Heart right ventricle (tissue), 16 donors: ENCODE results near the gene CCR5. TPM values are rescaled to one million over a fixed set of nuclear protein-coding genes. Genes with fewer than 3 reads are reported as not detected.

Experiments
- ATAC-seq, 8 donors: fragments of 200-7000 bp; cut with Tn5 transposase; one replicate each; pipeline ENCODE4 v1.9.1; 2020; ENCODE audit warnings: mild to moderate bottlenecking in 8 of 8, moderate library complexity in 8 of 8, moderate number of reproducible peaks in 1 of 8
- DNase-seq, 2 donors: peaks; one replicate each; pipeline ENCODE4 v3.0.0-alpha.2; 2020
- H3K27ac ChIP-seq, 10 donors: fragments of 200-600 bp; sonication (generic) in 2 of 10; one replicate each; pipeline versions ENCODE4 v1.5.0 to v1.8.0; 2020 to 2022; ENCODE audit warnings: mild to moderate bottlenecking in 3 of 10
- H3K27me3 ChIP-seq, 7 donors: fragments of 200-600 bp; one replicate each; pipeline ENCODE4 v1.8.0; 2021 to 2022; ENCODE audit warnings: mild to moderate bottlenecking in 2 of 7
- H3K36me3 ChIP-seq, 9 donors: fragments of 200-600 bp; sonication (generic) in 1 of 9; one replicate each; pipeline versions ENCODE4 v1.5.0 to v1.8.0; 2020 to 2022; ENCODE audit warnings: mild to moderate bottlenecking in 2 of 9
- H3K4me1 ChIP-seq, 9 donors: fragments of 200-600 bp; sonication (generic) in 1 of 9; one replicate each; pipeline versions ENCODE4 v1.5.0 to v1.8.0; 2020 to 2022; ENCODE audit warnings: mild to moderate bottlenecking in 4 of 9
- H3K4me3 ChIP-seq, 10 donors: fragments of 200-600 bp; sonication (generic) in 2 of 10; one replicate each; pipeline versions ENCODE4 v1.5.0 to v1.8.0; 2020 to 2022; ENCODE audit warnings: mild to moderate bottlenecking in 7 of 10, moderate library complexity in 2 of 10
- H3K9me3 ChIP-seq, 11 donors: fragments of 200-600 bp in 10 of 11; sonication (generic) in 2 of 11; one replicate each; pipeline versions ENCODE4 v1.5.0 to v1.8.0; 2013 to 2022; ENCODE audit warnings: mild to moderate bottlenecking in 2 of 11, control low read depth in 1 of 11, moderate library complexity in 1 of 11
- CTCF ChIP-seq, 9 donors: fragments of 200-600 bp; sonication (generic) in 2 of 9; IDR thresholded peaks; one replicate each; pipeline versions ENCODE4 v1.5.0 to v1.8.0; 2021 to 2022; ENCODE audit warnings: antibody characterized with exemption in 9 of 9, mild to moderate bottlenecking in 5 of 9, moderate library complexity in 1 of 9
- WGBS, 2 donors: extraction: QIAGEN DNeasy Blood & Tissue Kit; methylation state at CpG; one replicate each; pipeline ENCODE4 v1.1.7; 2013; ENCODE audit warnings: inconsistent platforms in 1 of 2; 5-methylcytosine and 5-hydroxymethylcytosine counted together
- intact Hi-C, 10 donors: fragments of 100-400 bp; cut with DNase I; formaldehyde crosslinking; loops; one replicate each; pipeline versions ENCODE4 v1.11.1 to v1.14.2; 2022
- polyA plus RNA-seq, 2 donors: library from polyadenylated mRNA; stranded (reverse); fragments of 200-250 nt; gene quantifications; one replicate each; pipeline ENCODE4 v1.2.3, GENCODE V29; 2013
- total RNA-seq, 10 donors: library from RNA; stranded (reverse); fragmentation: NEBNext Ultra II Directional in 3 of 10; extraction: Animal tissue kit (Norgen Biotek cat#: 25700) in 3 of 10; gene quantifications; one replicate each; pipeline versions ENCODE4 v1.2.1 to v1.2.4, GENCODE V29; 2021 to 2023
- donor health status: Arrhythmogenic right ventricular cardiomyopathy.
- donor health status: ischemic (EF 13 %, LVEDD 7.1; RV severe dilation, severe dysfunction).
- donor health status: healthy with polysubstance abuse.
- donor health status: DM: no; HTN: yes; CAD: no.
- donor health status: DM: no; HTN: no; CAD: no.
- donor health status: ischemic (EF 25% LVEDD 6.9; RV normal size, moderate dysfunction).
- donor health status: ischemic (EF 25% LVEDD 5.7; RV mildly dilated, moderate dysfunction).
- donor health status: healthy.
- donor health status: DM: yes; HTN: yes; CAD: no.
- donor health status: Ischemic cardiomyopathy.
- donor health status: ischemic (EF 35%, LVEDD 5.7; RV mildly dilated, moderate dysfunction).
- donor health status: nonischemic (EF 11% LVEDD 7.7; RV severe dilation, severe dysfunction).
- donor health status: DM: yes; HTN: yes; CAD: no.
- donor health status: PGD.
- donor health status: ischemic (EF 29% LVEDD 5.4; RV normal size, mild dysfunction).
- donor health status: nonischemic (EF 23%, LVEDD 6.1; RV moderate dilation, normal function).

Gene CCR5
- total and polyA plus RNA-seq, 12 donors: 0.17 to 7.2 (median 0.37) TPM

GRCh38 chr3:46365041-46365440 lies 5.7 kb upstream of the CCR5 start:
- WGBS, 2 donors: 83 to 89% methylated on average over 4 of the region's 4 CpGs
- Histone ChIP-seq H3K36me3 (no peaks in the 10 kb centered on the region), H3K4me3 (no peak overlapping the region), H3K27me3 (peaks cover 0 to 32% (median 4%) of the 10 kb centered on the region in 7 donors), H3K4me1 (peaks cover 0 to 44% (median 0%) of the 10 kb centered on the region in 9 donors), H3K9me3 (no peaks in the 10 kb centered on the region), H3K27ac (no peak overlapping the region)
- intact Hi-C loops: loop anchor here in 3 of 10 donors (5.0 to 10.0 kb wide), 3 partner anchors 83 to 278 kb away; no protein-coding TSS in a partner anchor
- ATAC-seq: no peak
- no peak for TF ChIP-seq CTCF (IDR thresholded peaks at IDR 0.05)
- DNase-seq: no peak

GRCh38 chr3:46365737-46366524 lies 4.8 kb upstream of the CCR5 start:
- DNase-seq: no peak
- intact Hi-C loops: loop anchor here in 3 of 10 donors (5.0 to 10.0 kb wide), 3 partner anchors 84 to 279 kb away; no protein-coding TSS in a partner anchor
- Histone ChIP-seq H3K4me3 (no peak overlapping the region), H3K9me3 (no peaks in the 10 kb centered on the region), H3K4me1 (peaks cover 0 to 44% (median 0%) of the 10 kb centered on the region in 9 donors), H3K27me3 (peaks cover 0 to 32% (median 4%) of the 10 kb centered on the region in 7 donors), H3K27ac (no peak overlapping the region), H3K36me3 (no peaks in the 10 kb centered on the region)
- 93 to 95% methylated on average over 5 of the region's 5 CpGs for WGBS, 2 donors
- no peak for TF ChIP-seq CTCF (IDR thresholded peaks at IDR 0.05)
- ATAC-seq: no peak

- ATAC-seq: peak in 2 of 8 donors; percentile 24 to 41
Measured at GRCh38 chr3:46367811-46368210, 2.9 kb upstream of the CCR5 start.

More at GRCh38 chr3:46367811-46368210, 2.9 kb upstream of the CCR5 start:
- intact Hi-C loops: loop anchor here in 3 of 10 donors (5.0 to 10.0 kb wide), 3 partner anchors 86 to 281 kb away; no protein-coding TSS in a partner anchor
- Histone ChIP-seq H3K4me3 (no peak overlapping the region), H3K9me3 (no peaks in the 10 kb centered on the region), H3K27me3 (peaks cover 0 to 41% (median 4%) of the 10 kb centered on the region in 7 donors), H3K4me1 (peaks cover 0 to 50% (median 0%) of the 10 kb centered on the region in 9 donors), H3K27ac (peak overlapping the region in 1 of 10 donors; percentile 86), H3K36me3 (no peaks in the 10 kb centered on the region)
- no peak for DNase-seq
- no peak for TF ChIP-seq CTCF (IDR thresholded peaks at IDR 0.05)
- 77 to 86% methylated on average over 5 of the region's 5 CpGs for WGBS, 2 donors
